Measurements from ENCODE around the gene NOS1AP.
A peak's percentile ranks its signal among the peaks of the same experiment; 100 is the strongest.

NOS1AP gene

DNA sequence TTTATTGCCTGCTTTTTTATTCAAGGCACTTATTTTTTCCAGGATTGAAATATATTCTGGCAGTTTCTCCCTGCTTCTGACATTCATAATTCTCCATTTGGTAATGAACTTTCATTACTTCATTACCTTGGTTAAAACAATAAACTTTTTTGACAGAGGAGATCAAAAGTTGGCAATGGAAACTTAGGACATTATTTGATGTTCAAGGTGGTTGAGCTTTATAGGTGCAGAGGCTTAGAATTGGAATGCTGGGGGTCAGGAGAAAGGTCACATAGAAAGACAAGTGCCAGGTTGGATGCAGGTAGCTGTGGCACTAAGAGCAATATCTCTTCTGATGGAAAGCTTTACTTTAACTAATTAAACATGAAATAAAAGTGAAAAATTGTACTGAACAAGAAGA lies 154.8 kb downstream of the NOS1AP start:
- no peak for DNase-seq

GRCh38 chr1:162228586-162228985 lies 159.1 kb downstream of the NOS1AP start:
- DNase-seq: no peak

GRCh38 chr1:162229549-162229948 lies 160.1 kb downstream of the NOS1AP start:
- DNase-seq: no peak

GRCh38 chr1:162230096-162230495 lies 160.6 kb downstream of the NOS1AP start:
- DNase-seq: peak; percentile 58

DNA sequence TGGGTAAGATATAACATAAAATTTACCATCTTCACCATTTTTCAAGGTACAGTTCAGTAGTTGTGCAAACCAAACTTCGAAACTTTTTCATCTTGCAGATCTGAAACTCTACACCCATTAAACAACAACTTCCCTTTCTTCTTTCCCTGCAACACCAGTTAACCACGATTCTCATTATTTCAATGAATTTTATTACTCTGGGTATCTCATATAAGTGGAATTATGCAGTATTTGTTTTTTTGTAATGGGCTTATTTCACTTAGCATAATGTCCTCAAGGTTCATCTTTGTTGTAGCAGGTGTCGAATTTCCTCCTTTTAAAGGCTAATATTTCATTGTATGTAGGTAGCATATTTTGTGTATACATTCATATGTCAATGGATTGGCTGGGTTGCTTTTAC lies 161.0 kb downstream of the NOS1AP start:
- DNase-seq: peak; percentile 52

GRCh38 chr1:162232034-162232711 lies 162.7 kb downstream of the NOS1AP start:
- DNase-seq: no peak

DNA sequence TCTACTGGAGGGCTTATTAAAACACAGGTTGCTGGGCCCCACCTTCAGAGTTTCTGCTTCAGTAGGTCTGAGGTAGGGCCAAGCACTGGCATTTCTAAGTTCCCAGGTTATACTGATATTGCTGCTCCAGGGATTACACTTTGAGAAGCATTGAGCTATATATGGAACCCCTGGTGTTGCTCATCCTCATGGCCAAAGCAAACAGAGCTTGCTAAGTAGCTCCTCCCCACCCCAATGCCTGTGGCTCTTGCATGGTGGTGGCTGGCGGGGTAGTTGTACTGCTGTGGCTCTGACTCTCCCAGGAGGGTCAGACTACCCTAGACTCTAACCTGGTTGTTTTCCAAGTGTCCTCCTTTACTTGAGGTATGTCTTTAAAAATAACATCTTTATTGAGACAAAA lies 163.6 kb downstream of the NOS1AP start:
- DNase-seq: no peak

DNA sequence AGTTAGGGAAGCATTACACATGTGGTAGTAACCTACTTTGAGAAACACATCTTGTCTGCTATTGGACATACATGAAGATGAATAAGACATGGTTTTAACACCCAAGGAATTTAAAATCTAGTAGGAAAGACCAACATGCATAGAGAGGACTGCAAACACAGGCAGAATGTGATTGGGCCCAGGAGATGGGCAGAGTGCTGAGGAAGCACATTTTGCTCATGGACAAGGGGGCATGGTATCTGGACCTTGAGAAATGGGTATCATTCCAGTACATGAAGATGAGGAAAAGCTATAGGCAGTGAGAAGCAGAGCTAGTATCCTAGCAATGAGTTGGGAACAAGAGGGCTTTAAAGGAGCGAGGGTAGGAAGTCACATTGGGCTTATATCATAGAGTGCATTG lies 164.4 kb downstream of the NOS1AP start:
- DNase-seq: no peak

- no peak for DNase-seq
Observed at GRCh38 chr1:162234571-162234970, 165.1 kb downstream of the NOS1AP start.

DNA sequence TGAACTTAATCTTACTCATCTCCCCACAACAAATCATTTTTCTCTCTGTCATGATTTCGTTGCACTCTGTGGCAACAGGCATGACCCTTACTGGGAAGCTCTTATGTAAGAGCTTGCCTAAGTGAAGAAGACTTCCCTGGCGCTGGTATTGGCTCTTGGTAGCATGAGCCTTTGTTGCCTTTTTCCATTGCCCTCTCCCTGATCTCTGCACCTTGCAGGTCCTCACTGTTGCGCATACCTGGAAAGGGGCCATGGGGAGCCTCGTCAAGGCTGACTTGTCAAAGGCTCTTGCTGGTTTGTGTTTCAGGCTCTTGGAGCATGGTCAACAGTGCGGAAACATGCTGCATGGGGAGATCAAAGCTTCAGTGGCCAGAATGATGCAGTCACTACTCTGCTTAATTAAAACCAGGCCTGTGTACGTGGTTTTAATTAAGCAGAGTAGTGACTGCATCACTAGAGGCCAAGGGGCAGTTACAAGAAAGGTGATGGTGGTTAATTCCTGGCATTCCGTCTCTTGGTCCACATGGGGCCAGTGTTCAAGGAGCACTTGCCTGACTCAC lies 165.8 kb downstream of the NOS1AP start:
- DNase-seq: no peak

DNA sequence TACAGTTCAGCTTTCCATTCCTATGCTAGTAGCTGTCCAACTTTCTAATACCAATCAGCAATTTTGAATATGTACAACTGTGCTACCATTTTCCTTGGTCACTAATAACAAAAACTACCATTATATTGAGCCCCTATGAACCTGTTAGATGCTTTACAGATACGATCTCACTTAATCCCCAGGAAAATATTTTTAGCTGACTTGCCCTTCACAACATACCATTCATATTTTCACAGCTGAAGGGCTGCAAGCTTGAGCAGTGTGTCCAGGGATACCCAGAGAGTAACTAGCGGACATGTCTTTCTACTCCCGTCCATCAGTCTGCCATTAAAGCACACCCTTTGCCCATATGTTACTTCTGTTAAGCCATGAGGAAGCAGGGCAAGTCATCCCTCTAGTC lies 166.7 kb downstream of the NOS1AP start:
- no peak for DNase-seq

DNA sequence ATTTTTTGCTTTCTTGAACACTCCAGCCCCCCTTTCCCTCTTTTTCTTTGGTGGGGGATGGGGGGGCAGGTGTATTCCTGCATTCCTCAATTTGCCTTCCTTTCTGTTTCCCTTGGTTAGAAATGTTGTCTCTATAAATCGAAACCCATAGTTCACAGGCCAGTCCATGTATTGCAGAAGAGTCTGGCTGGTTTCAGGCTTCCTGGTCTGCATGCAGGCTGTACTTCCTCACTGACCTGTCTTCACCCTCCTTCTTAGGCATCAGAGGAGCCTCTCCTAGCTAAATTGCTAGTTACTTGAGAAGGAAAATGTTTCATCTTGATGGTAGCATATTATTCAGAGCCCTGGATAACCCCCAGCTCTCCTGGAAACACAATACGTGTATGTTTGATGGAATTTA lies 167.1 kb downstream of the NOS1AP start:
- DNase-seq: no peak

GRCh38 chr1:162240577-162240976 lies 171.1 kb downstream of the NOS1AP start:
- no peak for DNase-seq

DNA sequence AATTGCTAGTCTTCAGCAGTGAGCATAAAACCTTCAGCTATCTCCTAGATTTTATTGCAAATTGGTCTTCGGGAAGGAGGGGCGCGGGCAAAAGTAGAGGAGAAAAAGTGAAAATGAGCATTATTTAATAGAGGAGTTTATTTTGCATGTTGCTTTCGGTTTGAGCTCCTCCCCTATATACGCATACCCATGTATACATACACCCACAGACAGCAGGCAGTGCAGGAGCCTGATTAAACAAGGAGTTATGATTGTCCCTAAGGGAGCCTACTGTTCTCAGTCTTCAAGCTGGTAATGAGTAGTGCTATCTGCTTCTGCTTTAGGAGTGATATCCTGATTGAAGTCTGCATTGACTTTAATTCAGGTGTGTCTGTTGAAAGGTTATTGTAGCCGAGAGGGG lies 173.3 kb downstream of the NOS1AP start:
- DNase-seq: no peak

DNA sequence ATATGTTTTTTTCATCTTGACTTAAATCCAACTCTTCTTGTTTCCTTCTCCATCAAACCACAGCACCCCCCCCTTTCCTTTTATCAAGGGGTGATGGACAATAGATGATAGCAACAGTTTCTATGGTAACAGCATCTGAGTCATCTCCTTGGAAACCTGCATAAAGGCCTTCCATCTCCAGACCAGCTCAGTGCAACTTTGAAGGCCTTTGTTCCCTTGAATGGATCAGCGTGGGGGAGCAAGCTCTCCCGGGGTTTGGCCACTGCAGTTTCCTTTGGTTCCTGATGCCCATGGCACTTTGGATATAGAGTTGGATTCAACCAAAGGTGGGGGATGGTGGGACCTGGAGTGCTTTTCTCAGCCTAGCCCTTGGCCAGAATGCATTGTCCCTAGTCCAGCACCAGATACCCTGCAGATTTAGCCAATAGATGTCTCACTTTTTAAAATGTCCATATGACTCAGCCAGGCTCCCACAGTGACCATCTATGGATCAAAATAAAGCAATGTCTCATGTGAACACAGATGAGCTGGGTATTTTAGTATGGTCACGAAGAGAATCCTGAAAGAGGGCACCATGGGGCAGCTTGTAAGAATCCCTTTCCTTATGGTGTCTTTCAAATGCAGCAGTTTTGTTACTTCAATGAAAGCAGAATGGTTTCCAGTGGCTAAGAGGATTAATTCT lies 179.5 kb downstream of the NOS1AP start:
- no peak for DNase-seq

DNA sequence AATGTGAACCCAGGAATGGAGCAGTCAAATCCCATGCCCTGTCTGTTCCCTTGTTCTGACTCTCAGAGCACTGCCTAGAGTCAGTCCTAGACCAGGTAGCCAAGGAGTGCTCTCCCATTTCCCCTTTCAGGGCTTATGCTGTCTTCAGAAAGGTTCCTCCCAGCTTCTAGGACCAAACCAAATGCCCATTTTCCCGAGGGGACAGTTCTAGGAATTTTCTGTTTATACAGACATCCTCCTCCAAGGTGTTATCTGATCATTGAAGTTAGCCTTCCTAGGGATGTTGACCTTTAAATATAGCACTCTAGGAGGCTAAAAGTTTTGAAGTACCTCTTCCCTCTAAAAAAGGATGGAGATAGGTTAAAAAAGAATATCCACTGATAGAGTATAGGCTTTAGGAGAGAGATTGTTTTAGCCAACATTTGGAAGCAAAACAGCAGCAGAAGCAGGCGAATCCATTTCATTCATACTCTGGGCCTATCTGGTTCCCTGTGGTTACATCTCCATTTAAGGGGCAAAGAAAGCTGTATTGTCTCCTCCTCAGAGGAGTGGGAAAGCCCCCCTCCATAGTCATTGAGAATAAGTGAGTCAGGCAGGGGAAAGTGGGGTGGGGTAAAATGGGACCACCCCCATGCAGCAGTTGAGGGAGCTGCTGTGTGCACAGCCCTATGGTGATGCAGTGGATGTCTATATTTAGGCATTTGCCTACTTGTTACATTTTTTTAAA lies 180.7 kb downstream of the NOS1AP start:
- no peak for DNase-seq

DNA sequence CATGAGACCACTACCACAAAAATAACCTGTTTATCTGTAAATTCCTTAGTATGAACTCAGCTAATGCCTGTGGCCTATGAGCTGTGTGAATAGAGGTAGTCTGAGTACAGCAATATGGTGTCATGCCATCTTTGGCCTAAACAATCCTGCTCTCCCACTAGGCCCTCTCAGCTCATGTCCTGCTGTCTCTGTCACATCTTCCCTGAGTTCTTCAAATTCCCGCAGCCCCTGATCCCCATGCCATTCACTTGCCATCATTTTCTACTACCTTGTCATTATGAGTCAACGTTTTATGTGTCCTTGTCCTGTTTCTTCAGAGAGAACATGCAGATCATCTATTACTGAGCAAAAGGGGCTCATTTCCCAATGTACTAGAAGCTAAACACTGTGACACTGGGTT lies 181.6 kb downstream of the NOS1AP start:
- DNase-seq: no peak

GRCh38 chr1:162252214-162252613 lies 182.7 kb downstream of the NOS1AP start:
- DNase-seq: no peak

DNA sequence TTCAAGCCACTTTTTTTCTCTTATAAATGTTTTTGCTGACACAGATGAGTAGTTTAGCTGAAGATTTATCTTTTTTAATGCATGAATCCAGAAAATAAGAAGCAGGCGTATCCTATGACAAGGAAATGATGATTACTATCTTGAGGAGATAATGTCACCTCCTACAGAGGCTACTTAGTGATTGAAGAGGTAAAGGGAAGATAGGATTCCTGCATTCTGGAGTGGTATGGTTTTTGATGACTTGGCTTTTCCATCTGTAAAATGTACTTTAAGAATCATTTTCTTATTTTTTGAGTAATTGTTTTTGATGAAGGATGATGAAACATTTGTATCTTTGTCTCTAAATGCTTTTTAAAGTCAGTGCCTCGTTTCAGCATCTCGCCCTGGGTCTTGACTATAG lies 184.3 kb downstream of the NOS1AP start:
- no peak for DNase-seq

DNA sequence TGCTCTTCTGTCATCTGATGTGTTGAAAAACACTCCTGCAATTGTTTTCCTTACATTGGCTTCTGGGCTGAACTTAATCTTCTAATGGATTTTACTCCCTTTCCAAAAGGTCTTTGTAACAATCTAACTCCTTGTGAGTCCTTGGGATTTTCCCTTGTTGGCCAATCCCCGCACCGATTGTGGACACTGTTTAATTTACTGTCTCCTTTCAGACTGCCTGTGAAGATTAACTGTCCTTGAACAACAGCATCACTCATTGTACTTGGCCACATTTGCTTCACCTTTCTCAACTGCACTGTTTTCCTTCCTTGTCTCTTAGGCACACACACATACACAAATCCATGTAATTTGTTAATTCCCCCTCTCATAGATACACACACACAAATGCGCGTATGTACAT lies 186.8 kb downstream of the NOS1AP start:
- no peak for DNase-seq

GRCh38 chr1:162258394-162258793 lies 188.9 kb downstream of the NOS1AP start:
- no peak for DNase-seq

- no peak for DNase-seq
Observed at GRCh38 chr1:162259894-162260455, 190.5 kb downstream of the NOS1AP start.

GRCh38 chr1:162264108-162264507 lies 194.6 kb downstream of the NOS1AP start:
- no peak for DNase-seq

DNA sequence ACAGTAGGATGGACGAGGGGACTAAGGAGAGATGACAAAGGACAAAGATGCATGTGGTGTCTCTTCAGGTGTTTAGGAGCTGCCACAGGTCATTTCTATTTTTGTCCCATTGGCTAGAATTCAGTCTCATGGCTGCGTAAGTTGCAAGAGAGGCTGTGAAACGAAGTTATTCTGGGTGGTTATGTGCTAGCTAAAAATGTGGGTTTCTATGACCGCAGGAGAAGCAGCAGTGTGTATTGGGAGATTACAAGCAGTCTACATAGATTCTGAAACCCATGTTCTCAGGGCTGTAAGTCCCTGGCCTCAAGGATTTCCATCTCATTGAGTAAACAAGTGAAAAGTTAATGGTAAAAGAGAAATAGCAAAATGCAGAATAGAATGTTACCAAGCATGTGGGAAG lies 196.5 kb downstream of the NOS1AP start:
- no peak for DNase-seq
